Endometrial microvascular endothelial cells (primary cell): Measurements from ENCODE around the gene NMB. TPM values are rescaled to one million over a fixed set of nuclear protein-coding genes. Genes with fewer than 3 reads are reported as not detected.
"Not testable (repeated sequence)": the region's sequence is repeated elsewhere in the genome, so short reads cannot be mapped to it uniquely, and the experiment has no call there.

Experiments used
- in situ Hi-C: cut with HindIII; loops from 2 replicates; pipeline ENCODE4 v1.10.0; 2017; ENCODE audit warnings: low sequenced_read_pairs, low pct_unique_long_range_greater_than_20kb; ENCODE audit errors: inconsistent ontology term
- total RNA-seq: library from RNA; depleted of rRNA; stranded (reverse); fragments of >200 nt; gene quantifications from one replicate; pipeline ENCODE4 v1.2.3, GENCODE V29; 2015; ENCODE audit errors: inconsistent ontology term

NMB gene, protein sequence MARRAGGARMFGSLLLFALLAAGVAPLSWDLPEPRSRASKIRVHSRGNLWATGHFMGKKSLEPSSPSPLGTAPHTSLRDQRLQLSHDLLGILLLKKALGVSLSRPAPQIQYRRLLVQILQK
- total RNA-seq = 5.6 TPM

DNA sequence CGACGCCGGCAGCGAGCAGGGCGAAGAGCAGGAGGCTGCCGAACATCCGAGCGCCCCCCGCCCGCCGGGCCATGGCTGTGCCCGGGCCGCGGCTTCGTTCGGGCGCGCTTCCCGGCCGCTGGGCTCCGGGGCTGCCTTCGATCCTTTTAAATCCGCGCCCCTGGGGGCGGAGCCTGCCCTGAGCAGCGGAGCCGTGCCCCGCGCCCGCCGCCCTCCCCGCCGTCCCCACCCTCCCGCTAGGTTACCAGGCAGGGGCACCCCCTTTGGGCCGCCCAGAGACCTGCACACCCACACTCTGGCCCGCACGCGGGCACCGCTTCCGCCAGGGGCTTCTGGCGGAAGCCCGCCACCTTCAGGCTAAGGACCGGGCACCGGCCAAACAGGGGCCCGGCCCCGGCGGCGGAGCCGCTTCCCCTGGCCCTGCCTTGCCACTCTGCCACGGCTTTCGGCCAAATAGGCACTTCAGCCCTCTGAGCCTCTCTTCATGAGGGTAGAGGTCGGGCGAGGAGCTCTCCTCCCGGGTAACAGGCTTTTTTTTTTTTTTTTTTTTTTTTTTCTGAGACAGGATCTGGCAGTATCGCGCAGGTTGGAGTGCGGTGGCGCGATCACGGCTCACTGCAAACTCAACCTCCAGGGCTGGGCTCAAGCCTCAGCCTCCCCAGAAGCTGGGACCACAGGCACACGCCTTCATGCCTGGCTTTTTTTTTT lies at the start of gene NMB:
NMB (minus strand) TSS at position 120 of the 708 bp plus-strand sequence; CDS start at position 73, 47 bp downstream.
- in situ Hi-C loops = no loop called here

DNA sequence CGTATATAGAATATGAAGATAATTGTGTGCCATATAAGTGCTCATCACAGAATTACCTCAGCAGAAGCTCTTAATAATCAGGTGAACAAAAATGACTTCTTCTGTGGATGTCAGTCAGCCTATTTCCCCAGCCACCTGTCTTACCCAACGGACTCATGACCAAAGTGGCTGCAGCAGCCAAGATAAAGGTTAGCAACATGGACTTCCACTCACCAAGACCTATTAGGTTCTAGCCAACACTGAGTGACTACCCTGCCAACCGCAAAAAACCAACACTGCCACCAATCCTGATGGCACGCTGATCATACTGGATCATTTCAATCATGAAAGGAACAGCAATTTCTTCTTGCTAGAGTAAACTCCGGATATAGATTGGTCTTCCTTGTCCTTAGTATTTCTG lies 45.8 kb upstream of the NMB start:
- in situ Hi-C loops = no loop called here

DNA sequence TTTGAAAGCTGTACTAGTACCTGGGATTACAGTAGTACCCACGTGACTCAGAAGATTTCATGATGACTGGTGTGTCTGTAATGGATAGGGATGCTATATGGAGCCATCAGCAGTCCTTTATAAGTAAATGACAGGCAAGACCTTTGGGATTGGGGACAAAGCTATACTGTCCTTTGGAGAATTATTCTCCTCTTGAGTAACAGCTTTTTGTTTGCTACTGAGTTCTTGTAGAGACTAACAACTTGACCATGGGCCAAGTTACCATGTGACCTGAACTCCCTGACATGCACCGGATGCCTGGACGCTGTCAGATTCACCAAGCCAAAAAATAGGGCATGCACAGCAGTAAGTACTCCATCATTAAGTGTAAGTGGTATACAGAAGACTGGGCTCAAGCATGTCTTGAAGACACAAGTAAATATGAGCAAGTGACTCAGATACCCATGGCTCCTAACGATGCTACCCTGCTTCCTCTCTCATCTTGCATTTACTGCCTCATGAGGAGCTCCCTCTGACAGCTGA lies 45.0 kb upstream of the NMB start:
- in situ Hi-C loops = no loop called here

DNA sequence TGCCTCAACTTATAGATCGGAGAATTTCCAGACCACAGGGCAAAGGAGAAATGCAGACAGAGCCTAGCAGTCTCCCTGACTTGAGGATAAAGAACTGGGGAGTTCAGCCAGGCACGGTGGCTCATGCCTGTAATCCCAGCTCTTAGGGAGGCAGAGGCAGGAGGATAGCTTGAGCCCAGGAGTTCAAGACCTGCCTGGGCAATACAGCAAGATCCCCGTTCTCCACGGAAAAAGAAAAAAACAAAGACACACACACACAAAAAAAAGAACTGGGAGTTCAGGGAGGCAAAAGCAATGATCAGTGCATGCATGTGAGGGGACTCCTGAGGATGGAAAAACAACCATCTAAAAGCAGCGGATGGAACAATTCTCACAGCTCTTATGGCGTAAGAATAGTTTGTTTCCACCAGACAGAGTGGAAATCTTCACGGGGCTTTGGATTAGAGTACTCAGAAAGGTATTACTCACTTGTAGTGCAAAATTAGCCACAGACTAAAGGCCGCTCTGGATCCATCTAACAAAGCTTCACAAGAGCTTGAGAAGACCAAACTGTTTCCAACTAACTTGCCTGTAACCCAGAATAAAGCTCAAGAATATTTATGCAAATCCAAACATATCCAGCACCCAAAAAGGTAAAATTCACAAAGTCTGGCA lies 41.7 kb upstream of the NMB start:
- in situ Hi-C loops = no loop called here

DNA sequence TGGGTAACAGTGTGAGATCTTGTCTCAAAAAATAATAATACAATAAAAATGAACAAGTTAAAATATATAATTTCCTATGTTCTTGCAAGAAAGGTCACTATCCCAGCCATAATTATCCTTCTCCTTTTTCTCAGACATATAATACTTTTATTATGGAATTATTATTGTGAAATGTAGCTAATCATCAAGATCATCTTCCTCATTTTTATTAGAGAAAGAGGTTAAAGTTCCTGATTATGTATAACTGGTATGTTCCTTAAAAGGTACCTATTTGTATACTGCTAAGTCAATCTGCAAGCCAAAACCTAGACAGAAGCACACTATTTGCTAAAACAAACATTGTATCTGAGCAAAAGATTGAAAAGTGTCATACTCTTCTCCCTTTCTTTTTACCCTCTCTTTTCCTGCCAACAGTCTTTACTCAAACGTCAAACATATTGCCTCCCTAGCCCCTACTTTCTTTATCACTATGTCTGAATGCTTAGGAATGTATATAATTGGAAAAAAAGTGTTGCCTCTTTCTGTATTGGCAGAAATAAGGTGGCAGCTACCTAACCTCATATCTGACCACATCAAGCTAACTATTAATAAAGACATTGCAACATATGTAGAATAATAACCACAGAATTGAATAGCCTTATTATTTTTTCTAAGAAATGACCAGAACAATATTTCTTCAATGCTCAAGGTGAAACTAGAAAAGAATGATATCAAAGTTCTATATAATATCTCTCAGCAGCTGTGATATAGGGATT lies 39.4 kb upstream of the NMB start:
- in situ Hi-C loops = no loop called here

DNA sequence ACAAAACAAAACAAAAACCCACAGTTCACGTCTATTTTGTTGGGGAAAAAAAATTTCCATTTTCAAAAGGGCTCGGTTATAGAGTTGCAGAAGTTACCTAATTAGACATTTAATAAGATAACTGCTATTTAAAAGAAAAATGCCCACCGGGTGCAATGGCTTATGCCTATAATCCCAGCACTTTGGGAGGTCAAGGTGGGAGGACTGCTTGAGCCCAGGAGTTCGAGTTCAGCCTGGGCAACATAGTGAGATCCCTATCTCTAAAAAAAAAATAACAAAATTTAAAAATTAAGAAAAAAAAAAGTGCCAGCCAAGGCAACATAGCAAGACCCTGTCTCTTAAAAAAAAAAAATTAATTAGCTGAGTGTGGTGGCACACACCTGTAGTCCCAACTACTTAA lies 38.8 kb upstream of the NMB start:
- in situ Hi-C loops = no loop called here

DNA sequence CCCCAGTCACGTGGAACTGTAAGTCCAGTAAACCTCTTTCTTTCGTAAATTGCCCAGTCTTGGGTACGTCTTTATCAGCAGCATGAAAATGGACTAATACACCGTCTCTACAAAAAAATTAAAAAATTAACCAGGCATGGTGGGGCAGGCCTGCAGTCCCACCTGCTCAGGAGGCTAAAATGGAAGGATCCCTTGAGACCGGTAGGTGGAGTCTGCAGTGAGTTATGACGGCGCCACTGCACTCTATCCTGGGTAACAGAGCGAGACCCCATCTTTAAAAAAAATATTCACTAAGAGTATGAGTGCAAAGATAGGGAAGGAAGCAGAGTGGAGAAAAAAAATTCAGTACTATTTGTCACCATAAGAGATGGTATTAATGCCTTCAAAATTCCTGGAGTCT lies 32.3 kb upstream of the NMB start:
- in situ Hi-C loops = no loop called here

DNA sequence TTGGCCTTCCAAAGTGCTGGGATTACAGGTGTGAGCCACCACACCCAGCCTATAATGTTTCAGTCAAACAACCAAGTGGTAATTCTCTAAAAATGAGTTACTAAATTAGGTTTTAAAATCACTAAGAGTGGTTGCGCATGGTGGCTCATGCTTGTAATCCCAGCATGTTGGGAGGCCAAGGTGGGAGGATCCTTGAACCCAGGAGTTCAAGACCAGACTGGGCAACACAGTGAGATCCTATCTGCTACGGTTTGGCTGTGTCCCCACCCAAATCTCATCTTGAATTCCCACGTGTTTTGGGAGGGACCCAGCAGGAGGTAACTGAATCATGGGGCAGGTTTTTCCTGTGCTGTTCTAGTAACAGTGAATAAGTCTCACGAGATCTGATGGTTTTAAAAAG lies 31.9 kb upstream of the NMB start:
- in situ Hi-C loops = no loop called here

DNA sequence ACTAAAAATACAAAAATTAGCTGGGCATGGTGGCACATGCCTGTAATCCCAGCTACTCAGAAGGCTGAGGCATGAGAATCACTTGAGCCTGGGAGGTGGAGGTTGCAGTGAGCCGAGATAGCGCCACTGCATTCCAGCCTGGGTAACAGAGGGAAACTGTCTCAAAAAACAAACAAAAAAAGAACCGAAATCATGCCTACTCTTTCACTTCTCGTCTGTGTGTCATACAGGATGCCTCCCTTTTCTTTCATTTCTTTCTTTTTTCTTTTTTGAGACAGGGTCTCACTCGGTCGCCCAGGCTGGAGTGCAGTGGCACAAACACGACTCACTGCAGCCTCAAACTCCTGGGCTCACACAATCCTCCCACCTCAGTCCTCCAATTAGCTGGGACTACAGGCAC lies 28.4 kb upstream of the NMB start:
- in situ Hi-C loops = not testable (repeated sequence)

DNA sequence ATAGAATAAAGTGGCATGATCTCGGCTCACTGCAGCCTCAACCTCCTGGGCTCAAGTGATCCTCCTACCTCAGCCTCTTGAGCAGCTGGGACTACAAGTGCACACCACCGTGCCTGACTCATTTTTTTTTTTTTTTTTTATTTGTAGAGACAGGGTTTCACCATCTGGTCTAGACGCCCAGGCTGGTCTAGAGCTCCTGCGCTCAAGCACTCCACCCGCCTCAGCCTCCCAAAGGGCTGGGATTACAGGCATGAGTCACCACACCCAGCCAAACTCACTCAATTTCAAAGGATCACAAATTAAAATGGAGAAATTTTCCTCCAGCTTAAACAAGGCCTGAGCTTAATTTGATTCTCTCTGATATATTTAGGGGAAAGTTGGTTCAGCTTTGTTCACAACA lies 27.3 kb upstream of the NMB start:
- in situ Hi-C loops = no loop called here

DNA sequence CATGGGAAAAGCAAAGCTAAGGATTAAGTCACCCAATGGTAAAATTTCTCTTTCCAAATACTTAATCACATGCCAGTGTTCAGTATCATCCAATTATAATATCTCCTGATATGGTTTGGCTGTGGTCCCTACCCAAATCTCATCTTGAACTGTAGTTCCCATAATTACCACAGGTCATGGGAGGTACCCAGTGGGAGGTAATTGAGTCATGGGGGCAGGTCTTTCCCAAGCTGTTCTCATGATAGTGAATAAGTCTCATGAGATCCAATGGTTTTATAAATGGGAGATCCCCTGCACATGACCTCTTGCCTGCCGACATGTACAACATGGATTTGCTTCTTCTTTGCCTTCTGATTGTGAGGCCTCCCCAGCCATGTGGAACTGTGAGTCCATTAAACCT lies 26.1 kb upstream of the NMB start:
- in situ Hi-C loops = no loop called here

DNA sequence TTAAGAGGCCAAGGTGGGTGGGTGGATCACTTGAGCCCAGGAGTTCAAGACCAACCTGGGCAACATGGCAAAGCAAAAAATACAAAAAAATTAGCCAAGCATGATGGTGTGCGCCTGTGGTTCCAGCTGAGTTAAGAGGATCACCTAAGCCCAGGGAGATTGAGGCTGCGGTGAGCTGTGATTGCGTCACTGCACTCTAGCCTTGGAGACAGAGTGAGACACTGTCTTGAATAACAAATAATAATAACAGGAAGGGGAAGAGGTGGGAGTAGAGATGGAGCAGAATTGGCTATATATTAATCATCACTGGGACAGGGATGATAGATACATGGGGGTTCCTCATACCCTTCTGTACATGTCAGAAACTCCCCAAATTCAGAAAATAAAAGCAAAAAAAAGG lies 23.8 kb upstream of the NMB start:
- in situ Hi-C loops = no loop called here

DNA sequence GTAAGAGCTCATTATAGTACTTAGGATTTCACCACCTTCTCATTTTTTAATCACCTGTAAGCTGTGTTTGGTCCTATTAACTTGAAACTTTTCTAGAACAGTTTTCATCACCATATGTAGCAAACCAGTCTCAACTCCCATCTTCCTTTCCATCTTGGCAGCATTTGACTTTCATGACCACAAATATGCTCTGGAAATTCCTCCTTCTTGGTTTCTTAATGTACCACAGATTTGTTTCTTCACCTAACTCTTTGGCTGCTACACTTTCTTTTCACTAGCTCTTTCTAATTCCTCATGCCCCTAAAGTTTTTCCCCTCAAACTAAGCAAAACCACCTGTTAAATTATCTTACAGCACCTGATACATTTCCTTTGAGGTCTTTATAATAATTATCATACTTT lies 13.2 kb upstream of the NMB start:
- in situ Hi-C loops = no loop called here

DNA sequence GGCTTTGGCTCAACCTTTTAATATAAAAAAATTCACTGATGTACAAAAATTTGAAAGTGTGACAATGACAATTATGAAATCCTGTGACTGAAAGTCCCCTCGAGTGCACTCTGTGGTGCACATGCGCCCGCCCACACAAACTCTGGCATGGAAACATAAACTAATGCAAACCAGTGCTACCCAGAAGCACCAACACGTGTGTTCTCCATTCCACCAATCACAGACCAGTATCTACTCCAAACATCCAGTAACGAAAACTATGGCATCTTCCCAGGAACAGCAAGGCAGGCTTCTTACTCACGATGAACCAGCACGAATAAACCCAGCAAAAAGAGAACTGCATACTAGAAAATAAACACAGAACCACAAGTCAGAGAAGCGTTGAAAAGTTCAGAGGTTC lies 11.7 kb upstream of the NMB start:
- in situ Hi-C loops = no loop called here

DNA sequence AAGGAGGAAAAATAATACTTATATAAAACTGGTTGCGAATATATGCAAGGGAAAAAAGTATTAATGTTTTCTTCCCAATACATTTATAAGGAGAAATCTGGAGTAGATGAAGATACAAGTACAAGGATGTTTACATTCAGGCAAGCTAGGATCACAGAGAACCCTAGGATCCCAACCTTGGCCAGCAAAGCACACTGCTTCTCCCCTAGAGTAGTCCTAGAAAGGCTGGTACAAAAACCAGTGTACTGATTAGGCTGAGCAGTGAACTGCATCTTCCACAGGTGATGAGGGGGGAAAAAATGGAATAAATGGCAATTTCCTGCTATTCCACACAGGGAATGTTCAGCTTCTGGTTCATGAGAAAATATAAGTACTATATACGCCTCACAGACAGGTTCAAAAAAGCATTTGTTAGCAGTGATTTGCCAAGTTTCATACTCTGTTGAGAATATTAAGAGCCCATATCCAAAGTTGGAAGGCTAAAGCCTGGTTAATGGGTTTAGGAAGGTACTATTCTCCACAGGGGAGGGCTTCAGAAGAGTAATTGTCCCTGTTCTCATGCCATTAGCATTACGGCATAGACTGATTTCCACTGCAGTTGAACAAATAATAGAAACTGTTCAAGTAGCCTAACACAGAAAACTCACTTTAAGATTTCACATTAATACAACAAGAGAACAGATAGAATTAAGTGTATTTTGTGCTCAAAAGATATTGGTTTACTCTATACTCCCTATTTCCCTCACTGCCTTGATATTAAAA lies 10.4 kb upstream of the NMB start:
- in situ Hi-C loops = no loop called here

DNA sequence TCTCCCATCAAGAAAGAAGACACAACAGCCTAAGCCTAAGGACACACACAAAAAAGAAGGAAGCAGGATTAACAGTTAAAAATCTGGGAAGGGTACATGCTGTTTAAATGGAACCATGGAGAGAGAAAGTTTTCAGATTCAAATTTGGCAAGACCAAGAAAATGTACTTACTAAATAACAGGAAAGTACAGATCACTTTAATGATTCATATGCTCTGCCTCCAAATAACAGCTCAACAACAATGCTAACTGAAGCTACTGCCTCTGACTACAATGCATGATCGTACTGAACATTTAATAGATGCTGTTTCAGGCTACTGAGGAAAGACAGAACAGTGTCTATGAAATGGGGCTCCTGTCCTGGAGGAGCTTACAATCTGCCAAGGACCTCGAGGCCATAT lies 8.4 kb upstream of the NMB start:
- in situ Hi-C loops = no loop called here

DNA sequence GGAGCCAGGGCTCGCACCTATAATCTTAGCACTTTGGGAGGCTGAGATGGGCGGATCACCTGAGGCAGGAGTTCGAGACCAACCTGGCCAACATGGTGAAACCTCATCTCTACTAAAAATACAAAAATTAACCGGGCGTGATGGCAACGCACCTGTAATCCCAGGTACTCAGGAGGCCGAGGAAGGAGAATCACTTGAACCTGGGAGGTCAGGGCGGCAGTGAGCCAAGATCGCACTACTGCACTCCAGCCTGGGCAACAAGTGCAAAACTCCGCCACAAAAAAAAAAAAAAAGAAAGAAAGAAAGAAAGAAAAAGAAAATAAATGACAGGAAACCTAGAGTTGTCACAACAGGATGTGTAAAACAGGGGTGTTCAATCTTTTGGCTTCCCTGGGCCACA lies 3.0 kb upstream of the NMB start:
- in situ Hi-C loops = no loop called here

DNA sequence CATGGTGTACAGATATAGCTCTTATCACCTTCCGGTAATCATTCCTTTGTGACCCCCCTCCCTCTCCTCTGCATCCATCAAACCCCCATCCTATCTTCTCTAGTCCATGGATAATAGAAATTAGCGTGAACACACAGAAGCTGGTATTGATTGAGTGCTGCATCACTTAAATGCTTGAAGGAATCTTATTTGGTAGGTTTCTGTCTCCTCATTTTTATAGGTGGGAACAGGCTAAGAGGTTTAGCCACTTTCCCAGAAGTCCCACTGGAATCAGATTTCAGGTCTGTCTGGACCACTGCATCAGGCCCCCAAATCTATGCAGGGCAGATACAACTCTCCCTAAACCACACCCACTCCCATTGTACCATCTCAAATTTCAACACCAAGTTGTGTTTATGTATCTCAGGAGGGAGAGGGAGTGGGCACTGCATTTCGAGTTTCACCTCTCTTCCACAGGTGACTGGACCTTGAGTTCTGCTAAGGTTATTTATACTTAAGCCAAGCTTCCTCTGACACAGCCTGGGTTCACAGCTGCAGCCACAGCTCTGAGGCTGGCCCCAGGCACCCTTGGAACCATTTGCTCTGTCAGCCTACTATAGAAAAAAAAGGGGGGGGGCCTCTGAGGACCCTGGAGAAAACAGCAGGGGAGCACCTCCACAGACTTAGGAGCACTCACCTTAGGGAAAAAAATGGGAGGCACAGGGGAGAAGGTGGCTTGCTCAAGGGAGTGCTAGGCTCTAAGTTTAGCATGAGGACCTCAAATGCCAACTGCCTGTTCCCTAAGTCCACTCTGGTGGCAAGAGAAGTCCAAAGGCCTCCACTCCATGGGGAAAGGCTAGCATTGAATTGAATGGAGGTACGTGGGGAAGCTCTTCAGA lies 2.1 kb upstream of the NMB start:
- in situ Hi-C loops = no loop called here
